Endometrium (tissue), 2 donors: ENCODE results near the gene LRRC57.
"Not testable (repeated sequence)": the region's sequence is repeated elsewhere in the genome, so short reads cannot be mapped to it uniquely, and the experiment has no call there.

Experiments used
- FAIRE-seq: peaks from 2 replicates; lab custom pipeline; 2012; peaks lifted over from hg19 to GRCh38; lab: Jason Lieb, UNC
- donor health status: control.
- donor health status: control.

Gene LRRC57

DNA sequence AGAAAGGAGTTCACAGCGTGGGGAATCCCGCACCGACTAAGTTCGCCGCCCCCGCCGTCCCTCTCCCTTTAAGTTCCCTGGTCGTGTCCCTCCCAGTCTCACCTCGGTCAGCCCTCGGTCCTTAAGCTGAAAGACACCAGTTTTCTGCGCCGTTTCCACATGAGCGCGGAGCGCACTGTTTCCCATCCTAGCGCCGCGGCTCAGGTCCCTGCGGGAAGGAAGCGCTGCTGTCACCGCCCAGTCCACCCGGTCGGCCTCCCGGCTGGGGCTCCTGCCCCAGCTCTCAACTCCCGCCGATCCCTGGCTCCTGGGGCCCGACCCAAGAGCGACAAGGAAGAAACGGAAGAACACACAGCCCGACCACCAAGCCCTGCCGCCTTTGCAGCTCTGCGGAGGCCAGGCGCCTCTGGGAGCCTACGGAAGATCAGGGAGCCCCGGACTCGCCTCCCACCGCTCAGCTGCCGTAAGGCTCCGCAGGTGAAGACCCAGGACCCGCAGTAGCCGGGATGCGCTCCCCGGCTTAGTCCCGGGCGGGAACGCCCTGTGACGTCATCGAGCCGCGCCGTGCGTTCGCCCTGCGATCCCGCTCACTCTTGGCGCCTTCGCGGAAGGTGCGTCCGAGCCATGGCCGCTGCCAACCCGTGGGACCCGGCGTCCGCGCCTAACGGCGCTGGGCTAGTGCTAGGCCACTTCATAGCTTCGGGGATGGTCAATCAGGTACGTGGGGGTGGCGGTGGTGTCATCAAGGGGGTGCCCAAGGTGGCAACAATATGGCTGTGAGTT is at the start of gene LRRC57, which contains the start of gene HAUS2:
LRRC57 (minus strand) TSS at position 545 of the 783 bp plus-strand sequence; CDS start at position 186, 359 bp downstream.
HAUS2 (plus strand) TSS at position 590 of the 783 bp plus-strand sequence; CDS start at position 625, 35 bp downstream.
- FAIRE-seq: no peak

DNA sequence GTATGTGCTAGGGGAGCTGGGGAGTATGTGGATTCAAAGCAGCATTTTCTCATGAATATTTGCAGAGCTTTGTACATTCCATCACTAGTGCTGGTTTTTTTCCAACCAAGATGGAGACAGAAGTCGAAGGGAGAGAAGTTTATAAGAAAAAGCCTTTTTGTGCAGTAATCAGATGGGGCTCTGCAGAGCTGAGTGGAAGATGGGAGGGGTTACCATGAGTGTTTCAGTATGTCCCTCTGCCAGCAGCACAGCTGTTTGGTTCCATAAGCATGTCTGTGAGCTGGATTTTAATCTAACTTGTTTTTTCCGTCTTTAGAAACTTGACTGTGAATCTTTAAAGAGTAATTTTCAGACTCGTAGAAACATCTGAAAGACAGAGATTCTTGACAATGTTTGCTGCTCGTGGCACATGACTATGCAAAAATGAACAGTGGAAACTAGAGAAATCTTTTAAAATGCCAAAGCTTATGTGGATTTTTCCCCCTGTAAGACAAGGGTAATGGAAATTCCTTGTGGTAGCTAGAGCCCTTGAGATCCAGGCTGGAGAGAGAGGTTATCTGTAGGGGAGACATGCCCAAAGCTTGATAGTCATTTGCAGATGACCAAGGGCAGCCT is 47.1 kb upstream of the LRRC57 start:
- FAIRE-seq: no peak

DNA sequence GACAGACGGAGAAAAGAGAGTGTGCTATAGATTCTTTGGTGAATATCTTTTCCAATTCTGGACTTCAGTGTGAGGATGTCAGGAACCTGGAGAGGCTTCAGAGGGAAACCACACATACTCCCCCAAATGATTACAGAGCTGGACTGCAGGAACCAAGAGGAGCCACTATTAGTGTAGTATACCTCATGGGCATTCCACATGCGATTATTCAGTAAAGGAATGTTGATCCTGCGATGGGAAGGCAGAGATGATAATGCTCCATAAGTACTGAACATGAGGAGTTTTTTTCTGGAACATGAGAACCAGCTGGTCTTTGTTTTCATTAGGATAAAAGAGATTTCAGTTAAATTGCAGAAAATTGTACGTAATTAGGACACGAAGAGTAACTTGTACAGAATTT is 45.5 kb upstream of the LRRC57 start:
- FAIRE-seq: no peak

DNA sequence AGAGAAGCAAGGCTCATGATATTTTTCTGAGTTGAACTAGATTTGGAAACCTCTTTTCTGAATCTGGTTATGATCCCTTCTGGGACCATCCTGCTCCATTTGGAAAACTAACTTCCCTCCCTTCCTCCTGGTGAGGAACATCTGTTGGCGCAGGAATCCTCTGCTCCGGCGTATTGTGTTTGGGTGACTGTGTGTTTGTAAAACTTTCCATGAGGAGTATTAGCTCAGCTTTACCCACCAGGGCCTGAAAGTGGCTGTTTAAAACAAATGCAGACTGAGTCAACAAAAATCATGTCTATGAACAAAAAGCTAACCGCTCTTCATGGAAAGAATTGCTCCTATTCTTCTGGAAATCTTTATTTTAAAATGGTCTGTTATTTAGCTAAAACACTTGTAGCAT is 44.5 kb upstream of the LRRC57 start:
- no peak for FAIRE-seq

DNA sequence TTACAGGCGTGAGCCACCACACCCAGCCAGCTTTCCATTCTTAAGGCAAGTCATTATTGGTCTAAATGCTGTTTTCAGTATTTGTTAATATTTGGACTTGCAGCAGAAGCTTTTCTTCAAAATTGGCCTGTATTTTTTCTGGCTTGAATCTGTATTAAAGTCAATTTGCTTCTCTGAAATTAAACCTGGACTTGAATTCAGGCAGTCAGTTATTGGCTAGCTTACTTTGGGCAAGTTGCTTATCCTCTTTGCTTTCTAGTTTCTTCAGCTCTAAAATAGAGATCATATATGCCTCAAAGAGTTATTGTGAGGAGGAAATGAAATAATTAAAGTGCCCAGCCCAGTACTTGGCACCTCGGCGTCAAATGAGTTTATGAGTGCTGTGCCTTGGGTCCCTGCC is 44.1 kb upstream of the LRRC57 start:
- no peak for FAIRE-seq

DNA sequence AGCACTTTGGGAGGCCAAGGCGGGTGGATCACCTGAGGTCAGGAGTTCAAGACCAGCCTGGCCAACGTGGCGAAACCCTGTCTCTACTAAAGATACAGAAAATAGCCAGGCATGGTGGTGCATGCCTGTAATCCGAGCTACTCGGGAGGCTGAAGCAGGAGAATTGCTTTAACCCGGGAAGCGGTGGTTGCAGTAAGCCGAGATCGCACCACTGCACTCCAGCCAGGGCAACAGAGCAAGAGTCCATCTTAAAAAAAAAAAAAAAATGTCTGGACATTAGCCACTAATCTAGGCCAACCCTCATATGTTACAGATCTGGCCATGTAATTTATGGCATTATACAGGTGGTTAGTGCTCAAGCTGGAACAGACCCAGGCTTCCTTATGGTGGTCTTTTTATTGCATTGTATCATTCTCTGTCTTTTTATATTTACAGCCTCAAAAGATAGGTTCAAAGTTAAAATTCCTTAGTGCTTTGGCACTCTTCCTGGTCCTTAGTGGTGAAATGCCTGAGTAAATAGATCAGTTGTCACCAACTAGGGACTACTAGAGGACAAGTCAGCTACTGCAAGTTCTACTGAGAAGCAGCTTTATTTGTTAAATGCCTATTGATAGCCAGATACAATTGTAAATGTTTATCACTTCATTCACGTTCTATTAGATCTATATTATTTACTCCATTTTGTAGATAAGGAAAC is 42.8 kb upstream of the LRRC57 start:
- no peak for FAIRE-seq

DNA sequence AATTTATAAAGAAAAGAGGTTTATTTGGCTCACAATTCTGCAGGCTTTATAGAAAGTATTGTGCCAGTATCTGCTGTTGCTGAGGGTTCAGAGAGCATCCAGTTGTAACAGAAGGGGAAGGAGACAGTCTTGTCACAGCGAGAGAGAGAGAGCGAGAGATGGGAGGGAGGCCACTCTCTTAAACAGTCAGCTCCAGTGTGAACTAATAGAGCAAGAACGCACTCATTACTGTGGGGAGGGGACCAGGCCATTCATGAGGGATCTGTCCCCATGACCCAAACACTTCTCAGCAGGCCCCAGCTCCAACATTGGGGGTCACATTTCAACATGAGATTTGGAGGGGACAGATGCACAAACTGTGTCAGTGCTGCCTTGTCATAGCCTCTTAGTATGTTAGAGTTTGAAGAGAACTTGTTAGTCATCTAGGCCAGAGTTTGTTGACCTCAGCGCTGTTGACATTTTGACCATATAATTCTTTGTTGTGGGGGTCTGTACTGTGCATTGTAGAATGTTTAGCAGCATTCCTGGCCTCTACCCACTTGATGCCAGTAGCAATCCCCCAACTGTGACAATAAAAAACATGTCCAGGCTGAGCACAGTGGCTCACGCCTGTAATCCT is 42.1 kb upstream of the LRRC57 start:
- FAIRE-seq: no peak

DNA sequence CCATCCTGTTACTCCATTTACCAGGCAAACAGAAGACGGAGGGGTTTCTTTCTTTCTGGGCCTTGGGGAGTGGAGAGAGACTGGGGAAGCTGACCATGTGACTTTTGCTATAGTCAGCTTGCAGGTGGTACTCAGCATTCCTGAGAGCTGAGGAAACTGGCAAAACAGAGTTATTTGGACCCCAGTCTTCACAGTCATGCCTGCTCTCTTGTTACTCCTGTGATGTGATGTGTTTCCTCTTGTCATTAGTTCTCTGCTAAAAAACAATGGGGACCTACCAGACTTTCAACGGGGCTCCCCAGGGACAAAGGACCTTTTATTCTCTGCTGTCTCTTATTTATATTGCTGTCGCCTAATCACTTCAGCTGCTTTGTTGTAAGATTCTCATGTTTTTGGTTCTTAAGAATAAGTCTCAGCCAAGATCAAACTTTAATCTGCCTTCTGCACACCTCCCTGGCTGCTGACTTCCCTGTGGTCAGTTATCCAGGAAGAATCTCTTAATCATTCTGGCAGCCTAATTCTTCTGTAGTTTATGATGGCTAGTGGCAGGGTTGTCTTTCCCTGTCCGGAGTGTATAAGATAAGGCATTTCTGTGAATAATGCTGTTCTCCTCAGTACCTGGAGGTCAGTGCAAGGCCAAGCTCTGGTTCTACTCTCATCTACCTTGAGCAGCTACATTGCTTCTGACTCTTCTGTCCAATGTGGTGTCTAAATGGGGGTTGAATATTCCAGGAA is 35.6 kb upstream of the LRRC57 start:
- no peak for FAIRE-seq

DNA sequence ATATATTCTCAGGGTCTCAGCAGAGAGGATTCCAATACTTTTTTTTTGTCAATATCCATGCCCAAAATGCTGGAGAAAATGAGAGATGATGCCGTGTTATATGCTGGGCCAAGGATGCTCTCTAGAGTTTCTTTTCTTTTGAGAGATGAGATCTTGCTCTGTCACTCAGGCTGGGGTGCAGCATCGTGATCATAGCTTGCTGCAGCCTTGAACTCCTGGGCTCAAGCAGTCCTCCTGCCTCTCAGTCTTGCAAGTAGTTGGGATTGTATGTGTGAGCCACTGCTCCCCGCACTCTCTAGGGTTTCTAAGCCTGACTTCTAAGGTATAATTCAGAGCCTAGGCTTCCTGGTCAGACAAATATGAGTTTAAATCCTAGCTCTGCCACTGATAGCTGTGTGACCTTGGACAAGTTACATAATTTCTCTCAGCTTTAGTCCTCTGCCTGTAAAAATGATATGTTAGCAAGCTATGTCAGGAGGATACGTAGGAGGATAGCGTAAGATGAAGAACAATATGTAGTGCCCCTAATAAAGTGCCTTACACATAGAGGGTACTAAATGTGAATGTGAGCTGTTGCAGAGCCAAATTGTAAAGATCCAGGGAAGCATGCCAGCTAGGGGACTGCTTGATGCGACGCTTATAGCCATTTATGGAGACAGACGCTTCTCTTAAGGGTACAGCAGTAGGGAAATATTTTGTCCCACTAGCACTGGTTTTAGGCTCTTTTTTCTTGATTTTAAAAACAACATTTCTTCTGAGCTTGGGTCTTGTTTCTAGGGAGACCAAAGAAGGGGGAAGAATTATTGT is 34.2 kb upstream of the LRRC57 start:
- no peak for FAIRE-seq

DNA sequence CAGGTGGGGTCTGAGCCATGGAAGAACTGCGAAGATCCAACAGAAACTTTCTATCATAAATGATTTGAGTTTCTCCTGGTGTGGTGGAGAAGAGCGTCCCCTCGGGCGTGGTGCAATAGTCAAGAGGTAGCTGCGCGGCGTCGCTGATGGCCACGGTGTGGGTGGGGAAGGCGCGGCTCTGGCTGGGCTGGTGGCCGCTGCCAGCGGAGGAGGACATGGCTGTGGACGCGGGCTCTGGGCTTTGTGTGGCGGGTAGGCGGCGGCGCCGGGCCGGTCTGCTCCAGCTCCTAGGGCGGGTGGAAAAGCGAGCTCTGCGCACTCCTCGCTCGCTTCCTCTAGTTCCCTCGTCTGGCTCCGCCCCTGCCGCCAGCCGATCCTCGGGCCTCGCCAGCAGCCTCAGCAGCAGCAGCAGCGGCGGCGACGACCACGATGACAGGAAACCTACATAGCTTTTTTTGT is 32.7 kb upstream of the LRRC57 start:
- no peak for FAIRE-seq

DNA sequence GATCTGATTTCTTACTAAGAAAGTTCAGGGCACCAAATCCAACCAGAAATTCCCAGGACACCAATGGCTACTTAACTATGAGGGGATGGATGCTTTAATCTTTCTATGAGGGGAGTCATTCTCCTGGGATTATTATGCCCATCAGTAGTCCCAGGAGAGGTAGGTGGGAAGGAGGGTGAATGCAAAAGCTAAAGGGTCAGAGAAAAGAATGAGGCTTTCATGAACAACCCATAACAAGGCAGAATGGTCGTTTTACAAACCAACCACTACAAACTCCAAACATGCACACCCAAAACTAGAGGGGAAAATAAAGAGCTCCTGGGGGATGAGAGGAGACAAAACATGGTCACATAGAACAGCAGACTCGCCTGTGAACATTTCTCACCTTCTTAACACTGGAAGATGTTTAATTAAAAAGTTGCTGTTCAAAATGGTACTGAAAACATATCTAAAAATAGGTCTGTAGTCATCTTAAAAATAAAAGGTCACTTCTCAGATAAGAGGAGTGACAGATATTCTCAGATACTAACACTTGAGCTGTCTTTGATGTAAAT is 30.5 kb upstream of the LRRC57 start:
- no peak for FAIRE-seq

DNA sequence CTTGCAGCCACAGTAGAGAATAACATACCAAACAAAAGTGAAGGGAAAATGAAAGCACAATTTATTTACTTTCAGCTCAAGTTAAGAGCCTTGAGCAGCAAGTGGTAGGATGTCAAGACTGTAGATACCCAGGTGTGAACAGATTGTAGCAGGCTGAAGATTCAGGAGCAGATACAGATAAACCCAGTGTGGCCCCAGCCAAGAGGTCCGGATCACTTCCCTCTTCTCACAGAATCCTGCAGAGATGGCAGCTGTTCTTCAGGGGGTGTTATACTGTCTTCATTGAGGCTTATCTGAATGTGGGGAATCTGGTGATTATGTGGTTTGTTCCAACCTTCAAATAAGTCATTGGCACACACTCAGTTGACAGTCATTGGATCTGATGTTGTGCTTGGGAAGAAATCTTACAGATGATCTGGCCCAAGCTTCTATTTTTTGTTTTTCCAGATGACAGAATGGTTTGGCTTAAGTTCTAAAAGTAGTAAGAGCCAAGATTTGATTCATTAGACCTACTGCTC is 29.0 kb upstream of the LRRC57 start:
- FAIRE-seq: no peak

DNA sequence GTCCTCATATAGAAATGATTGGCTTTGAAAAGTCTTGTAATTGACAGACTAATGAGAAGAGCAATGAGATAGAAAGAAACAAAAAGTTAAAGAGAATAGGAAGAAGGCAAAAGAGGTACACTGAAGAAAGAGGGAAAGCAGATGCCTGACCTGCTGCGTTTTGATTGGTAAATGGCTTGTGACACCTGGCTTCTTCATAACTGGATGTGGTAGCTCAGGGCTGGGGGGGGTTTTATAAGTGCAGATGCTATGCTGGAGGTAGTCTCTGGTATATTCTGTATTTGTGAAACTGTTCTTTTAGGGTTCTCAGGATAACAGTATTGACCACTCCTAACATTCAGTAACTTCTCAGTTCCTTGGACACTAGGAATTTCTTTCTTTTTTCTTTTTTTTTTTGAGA is 28.2 kb upstream of the LRRC57 start:
- FAIRE-seq: no peak

DNA sequence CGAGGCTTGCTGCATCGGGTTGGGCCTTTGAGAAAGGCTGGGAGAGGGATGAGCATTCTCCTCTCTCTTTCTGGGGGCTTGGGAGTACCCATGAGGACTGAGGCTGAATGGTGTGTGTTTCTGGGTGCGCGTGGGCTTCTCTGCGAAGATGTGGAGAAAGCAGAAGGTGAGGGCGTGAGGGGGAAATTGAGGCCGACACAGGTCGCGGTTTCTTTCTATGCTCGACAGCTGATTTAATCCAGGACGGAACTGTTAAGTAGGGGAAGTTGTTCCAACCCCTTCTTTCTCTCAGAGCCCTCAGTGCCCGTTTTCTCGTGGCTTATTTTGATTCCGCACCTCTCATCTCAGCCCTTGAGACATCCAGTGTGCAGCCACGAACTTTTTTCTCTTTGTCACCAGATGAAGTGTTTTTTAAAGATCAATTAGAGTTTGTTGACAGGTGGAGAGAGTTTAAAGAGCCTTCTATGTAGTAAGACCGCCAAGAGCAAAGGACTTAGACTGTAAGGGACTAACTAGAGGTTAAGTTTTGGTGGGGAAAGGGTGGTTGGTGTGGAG is 27.5 kb upstream of the LRRC57 start:
- FAIRE-seq: no peak

DNA sequence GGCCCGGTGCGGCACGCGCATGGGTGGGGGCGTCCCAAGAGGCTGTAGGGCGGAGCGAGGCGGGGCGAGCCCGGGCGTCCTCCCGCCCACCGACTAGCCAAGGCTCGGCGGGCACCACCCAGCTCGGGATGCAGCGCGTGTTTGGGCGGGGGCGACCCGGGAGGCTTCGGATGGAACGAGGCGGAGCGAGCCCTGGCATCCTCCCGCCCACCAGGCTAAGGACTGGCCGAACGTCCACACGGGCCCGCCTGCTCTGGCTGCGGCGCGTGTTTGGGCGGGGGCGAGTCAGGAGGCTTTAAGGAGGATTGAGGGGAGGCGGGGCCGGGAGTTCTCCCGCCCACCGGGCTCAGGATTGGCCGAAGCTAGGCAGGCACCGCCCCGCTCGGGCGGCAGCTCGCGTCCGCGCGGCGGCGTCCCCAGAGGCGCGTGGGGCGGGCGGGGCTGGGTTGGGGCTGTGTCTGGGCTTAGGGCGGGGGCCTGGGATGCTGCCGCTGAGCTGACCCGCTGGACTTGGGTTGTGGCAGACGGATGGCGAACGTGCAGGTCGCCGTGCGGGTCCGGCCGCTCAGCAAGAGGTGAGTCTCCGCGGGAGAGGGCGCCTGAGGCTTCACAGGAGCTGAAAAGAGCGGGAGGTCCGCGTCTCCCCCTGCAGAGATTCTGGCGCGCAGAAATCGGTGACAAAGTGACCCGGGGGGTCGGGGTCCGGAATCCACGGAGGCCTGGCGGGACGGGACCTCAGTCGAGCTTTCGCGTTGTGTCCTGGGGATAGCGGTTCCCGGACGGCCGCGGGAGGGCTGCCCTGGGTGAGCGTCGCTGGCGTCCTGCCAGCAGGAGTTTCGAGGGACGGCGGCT is 26.8 kb upstream of the LRRC57 start, which contains the start of gene STARD9:
STARD9 (plus strand) TSS at position 419 of the 852 bp plus-strand sequence; CDS start at position 529, 110 bp downstream.
- FAIRE-seq: no peak

DNA sequence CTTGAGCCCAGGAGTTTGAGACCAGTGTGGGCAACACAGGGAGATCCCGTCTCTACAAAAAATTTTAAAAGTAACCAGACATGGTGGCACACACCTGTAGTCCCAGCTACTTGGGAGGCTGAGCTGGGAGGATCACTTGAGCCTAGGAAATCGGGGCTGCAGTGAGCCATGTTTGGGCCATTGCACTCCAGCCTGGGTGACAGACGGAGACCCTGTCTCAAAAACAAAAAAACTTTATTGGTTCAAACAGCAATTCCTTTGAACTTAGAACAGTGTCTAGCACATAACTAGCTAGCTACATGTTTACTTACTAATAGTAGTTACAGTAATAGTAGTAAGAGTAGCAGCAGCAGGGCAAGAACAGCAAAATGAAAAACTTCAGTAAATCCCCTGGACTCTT is 10.1 kb upstream of the LRRC57 start:
- FAIRE-seq: no peak

DNA sequence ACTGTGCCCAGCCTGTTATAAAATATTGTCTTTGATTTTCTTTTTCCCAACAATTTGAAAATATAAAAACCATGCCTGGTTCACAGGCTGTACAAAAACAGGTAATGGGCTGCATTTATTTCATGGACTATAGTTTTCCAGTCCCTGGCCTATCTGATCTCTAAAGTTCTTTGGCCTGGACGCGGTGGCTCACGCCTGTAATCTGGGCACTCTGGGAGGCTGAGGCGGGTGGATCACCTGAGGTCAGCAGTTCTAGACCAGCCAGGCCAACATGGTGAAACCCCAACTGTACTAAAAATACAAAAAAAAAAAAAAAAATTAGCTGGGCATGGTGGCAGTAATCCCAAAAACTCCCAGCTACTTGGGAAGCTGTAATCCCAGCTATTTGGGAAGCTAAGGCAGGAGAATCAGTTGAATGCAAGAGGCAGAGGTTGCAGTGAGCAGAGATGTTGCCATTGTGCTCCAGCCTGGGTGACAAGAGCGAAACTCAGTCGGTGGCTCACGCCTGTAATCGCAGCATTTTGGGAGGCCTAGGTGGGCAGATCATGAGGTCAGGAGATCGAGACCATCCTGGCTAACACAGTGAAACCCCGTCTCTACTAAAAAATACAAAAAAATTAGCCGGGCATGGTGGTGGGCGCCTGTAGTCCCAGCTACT is 8.1 kb upstream of the LRRC57 start:
- FAIRE-seq: not testable (repeated sequence)

DNA sequence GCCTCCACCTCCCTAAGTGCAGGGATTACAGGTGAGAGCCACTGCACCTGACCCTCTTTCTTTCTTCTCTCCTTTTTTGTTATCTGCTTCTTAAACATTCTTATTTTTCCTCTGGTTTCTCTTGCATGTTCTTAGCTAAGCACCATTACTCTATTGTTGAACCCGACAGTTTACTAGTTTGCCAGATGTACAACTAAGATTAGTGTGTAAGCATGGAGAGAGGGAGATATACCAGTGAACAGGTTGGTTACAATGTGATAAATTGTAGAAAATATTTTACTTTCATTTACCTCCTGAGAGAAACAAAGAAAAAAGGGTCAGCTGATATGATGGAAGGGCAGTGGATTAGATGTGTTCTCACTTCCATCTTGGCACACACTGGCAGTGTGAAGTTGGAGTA is 5.0 kb upstream of the LRRC57 start:
- no peak for FAIRE-seq
